GM21515 (cell line): ENCODE data around the gene SHISA6.

Experiments used
- ATAC-seq: cut with Tn5 transposase; IDR thresholded peaks from one replicate; pipeline ENCODE4 v1.9.1; 2021; ENCODE audit not compliant: unreplicated experiment

SHISA6 gene

GRCh38 chr17:11240841-11241610 is at the start of gene SHISA6:
Gene SHISA6 (plus strand): TSS chr17:11241213.
- ATAC-seq: no peak

DNA sequence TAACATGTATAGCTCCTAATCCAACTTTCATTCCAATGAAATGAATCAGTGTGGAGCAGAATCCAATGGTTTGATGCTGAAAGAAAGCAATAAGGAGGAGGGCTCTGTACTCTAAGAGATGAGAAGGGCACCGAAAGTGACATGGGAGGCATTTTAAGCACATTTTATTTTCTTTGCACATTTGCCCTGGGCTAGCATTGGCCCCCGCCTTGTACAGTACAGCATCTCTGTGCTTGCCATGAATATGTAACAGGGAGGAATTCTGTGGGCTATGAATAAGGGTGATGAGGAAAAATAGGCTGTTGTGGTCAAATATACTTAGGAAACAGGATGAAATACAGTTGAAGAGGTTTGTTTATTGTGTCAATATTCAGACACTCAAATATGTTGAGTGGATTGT is 45.2 kb upstream of the SHISA6 start:
- ATAC-seq: no peak

- no peak for ATAC-seq
These were observed 36.0 kb upstream of the SHISA6 start for GRCh38 chr17:11204991-11205390.

- no peak for ATAC-seq
These were observed 35.4 kb upstream of the SHISA6 start for GRCh38 chr17:11205659-11206058.

- ATAC-seq: no peak
These were observed 31.1 kb upstream of the SHISA6 start for GRCh38 chr17:11209906-11210305.

- ATAC-seq: no peak
These were observed 28.2 kb upstream of the SHISA6 start for GRCh38 chr17:11212792-11213191.

DNA sequence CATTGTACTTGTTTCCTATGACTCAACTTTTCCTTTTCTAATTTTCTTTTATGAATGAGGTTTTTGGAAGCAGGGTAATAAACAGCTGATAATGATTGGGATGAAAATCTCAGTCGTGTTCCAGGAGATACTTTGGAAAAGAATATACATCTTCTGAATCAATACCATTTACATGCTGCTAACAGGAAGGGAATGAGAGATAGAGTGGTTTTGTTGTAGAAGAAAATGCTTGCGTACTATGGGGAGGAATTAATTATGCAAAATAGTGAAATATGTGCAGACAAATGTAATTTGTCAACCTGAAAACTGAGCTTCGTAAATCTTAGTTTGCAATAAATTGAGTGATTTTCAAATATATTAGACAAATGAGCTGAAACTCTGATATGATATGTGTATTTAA is 24.0 kb upstream of the SHISA6 start:
- no peak for ATAC-seq

- no peak for ATAC-seq
These were observed 19.8 kb upstream of the SHISA6 start for GRCh38 chr17:11221196-11221595.

DNA sequence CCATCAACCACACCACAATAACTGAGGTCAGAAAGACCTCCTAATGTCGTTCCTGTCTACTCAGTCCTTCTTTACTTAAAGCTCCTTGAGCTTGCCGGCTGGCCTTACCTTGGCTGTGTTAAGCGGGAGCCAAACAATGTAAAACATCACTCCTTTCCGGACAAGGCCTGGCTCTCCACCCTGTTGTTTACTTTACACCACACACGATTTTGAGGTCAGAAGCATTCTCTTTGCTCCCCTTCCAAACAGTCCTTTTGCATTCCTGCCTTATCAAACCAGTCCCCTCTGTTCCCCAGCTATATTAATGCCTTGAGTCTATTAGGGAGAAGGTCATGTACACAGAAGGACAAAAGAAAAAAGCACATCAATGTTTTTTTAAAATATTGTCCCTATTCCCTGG is 19.3 kb upstream of the SHISA6 start:
- ATAC-seq: no peak

- no peak for ATAC-seq
These were observed 2.3 kb upstream of the SHISA6 start for GRCh38 chr17:11238705-11239104.

DNA sequence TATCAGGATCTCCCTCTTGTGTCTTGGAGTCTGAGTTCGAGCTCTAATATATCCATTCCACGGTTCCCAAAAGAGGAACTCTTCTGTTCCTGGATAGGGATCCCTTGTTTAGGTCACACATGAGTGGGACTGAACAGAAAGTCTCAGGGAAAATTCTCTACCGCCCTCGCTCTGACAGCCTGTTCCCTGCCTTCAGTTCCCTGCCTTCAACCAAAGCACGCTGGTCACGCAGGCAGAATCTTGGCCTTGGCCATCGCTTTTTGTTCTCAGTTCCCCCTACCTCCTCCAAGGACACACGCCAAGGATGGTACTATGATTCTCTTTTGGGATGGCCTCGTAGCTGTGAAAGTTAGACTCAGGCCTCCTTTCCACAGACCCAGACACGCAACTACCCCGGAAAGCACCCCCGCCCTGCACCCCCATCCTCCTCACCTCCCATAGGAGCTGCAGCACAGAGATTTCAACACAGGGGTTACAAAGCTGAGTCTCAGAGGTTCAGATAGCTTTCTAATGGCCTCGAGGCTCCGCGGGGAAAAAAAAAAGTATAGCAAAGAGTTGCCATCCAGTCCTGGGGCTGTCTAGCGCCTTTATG is 1.5 kb upstream of the SHISA6 start:
- ATAC-seq: no peak

DNA sequence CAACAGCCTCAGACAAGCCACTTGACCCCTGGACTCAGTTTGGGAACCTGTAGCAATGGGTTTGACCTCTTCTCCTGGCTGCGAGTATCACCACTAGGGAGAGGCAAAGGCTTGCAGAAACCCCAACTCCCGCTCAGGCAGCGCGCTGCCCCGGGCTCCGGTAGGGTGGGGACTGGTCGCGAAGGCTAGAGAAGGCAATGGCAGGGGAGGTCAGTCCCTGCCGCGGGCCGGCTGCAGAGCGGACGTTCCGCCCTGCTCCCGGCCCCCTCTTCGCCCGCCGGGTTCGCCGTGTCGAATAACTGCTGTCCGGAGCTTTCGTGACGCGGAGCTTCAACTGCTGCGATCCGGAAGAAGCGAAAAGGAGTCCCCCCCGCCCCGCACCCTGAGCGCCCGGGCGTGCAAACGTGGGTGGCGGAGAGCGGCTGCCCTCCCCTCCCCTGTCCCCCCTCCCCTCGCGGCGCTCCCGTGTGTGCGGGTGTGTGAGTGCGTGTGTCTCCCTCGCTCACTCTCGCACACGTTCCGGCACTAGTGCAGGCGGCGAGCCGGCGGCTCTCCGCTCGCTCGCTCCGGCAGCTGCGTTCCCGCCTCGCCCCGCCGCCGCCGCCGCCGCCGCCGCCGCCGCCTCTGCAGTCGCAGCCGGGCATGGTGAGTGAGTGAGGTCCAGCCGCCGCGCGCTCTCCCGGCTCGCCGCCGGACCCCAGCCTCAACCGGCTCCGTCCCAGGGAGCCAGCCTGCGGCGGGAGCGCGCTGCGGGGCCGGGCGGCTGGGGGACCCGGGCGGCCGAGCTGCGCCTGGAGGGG is 772 bp upstream of the SHISA6 start:
- no peak for ATAC-seq

- no peak for ATAC-seq
These were observed 706 bp downstream of the SHISA6 start for GRCh38 chr17:11241611-11242226.

GRCh38 chr17:11242411-11242810 is 1.4 kb downstream of the SHISA6 start:
- no peak for ATAC-seq

DNA sequence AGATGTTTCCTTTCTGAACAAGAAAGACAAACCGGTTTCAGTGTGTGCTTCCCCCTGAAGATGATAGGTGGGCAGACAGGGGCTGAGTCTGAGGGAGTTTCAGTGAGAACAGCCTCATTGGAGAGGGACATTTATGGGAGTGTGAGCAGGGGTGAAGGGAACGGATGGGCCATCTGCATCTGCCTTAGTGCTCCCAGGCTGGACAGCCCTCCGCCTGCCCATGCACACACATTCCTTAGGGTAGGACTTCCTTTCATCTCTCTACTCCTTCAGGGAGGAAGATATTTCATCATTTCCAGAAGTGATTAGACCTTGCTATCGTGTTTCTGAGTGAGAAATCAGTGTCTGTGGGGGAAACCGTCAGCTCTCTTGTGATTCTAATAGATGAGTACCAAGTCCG is 3.8 kb downstream of the SHISA6 start:
- ATAC-seq: no peak

GRCh38 chr17:11245187-11245586 is 4.2 kb downstream of the SHISA6 start:
- no peak for ATAC-seq

GRCh38 chr17:11245791-11246190 is 4.8 kb downstream of the SHISA6 start:
- no peak for ATAC-seq

DNA sequence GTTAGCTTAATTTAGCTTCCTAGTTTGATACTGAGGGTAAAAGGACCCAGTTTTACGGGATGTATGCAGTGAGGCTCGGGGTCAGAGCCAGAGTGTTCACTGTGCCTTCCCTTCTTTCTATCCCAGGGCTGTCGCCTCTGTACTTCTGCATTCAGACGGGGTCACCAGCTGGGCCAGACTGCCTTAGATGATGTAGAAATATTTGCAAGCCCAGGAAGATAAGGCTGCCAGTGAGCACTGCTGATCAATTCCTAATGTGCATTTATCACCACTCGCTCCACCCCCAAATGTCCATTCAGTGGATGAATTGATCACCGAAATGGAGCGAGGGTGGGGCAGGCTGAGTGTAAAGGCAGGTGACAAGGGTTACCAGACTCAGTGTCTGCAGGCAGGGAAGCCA is 9.1 kb downstream of the SHISA6 start:
- ATAC-seq: no peak

DNA sequence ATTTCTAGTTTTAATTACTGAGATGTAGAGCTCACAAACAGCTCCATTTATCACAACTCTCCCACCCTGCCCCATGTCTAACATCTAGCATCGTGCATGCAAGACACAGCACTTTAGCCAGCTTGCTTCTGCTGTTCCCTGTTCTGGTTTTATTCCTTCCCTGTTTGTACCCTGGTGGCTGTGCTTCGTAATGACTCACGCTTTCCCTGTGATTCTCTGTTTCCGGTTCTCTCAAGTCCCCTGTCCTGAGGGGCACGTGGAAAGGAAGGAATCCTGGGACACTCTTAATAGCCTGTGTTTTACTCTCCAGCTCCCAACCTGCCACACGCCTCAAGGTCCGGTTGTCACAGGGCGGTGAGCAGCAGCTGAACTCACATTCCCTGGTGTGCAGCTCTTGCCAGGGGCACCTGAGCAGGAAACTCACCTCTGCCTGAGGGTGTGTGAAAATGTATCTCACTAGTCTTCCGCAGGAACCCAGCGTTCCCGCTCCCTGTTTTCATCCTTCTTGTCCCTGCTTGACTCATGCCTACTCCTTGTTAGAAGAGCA is 10.6 kb downstream of the SHISA6 start:
- ATAC-seq: no peak

- ATAC-seq: no peak
These were observed 11.1 kb downstream of the SHISA6 start for GRCh38 chr17:11252146-11252545.

- ATAC-seq: no peak
These were observed 15.9 kb downstream of the SHISA6 start for GRCh38 chr17:11256877-11257276.
